ENCODE measurements around the gene MICALL2.

MICALL2 gene

DNA sequence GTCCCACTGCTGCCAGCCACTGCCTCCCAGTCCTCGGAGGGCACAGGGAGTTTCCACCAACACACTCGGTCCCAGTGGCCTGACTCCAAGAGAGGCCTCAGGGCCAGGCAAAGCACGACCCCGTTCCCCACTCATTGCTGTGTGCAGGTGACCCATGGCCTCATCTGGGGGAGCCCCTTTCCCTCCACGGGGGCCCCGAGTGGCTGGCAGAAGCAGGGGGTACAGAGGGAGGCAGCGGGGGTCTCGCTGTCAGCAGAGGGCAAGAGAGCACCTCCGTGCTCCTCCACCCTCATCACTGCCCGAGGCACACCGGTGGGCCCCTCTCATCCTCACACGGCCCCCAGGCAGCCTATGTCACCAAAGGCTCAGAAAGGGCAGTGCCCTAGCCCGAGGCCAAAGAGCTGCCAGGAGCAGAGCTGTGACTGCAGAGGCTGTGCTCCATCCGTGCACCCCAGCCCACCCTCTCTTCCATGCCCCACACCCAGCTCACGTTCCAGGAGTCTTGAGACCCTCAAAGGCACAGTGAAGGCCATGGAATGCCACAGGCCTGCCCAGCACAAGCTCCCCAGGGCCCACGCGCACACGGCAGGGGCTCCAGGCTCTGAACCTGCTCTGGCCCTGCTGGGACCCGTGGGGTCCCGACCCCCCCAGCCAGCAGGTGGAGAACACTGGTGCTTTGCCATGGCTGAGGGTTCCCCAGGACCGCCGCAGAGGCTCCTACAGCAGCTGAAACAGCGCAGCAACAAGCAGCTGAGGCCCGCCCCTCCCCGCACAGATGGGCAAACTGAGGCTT, 25.9 kb downstream of the MICALL2 start:
- H3K9me2 ChIP-seq (replicated peaks; ENCODE audit: control insufficient read depth, low read length) = no peaks in the 10 kb centered on the region
- H3F3A ChIP-seq (ENCODE audit: control insufficient read depth, insufficient read depth) = no peaks in the 10 kb centered on the region
- no peak overlapping the region for H3K4me3 ChIP-seq (ENCODE audit: low read length)
- no peaks in the 10 kb centered on the region for H3K9me3 ChIP-seq (ENCODE audit: control insufficient read depth, insufficient read depth, low read length)
- H4K20me1 ChIP-seq (ENCODE audit: control insufficient read depth, insufficient read depth, low read depth, low read length) = no peaks in the 10 kb centered on the region
- no peaks in the 10 kb centered on the region for H3K79me2 ChIP-seq (ENCODE audit: control insufficient read depth, low read length)
- H3K4me2 ChIP-seq (ENCODE audit: low read length) = no peak overlapping the region
- H3K36me3 ChIP-seq (ENCODE audit: control insufficient read depth, low read length) = no peaks in the 10 kb centered on the region
- no peaks in the 10 kb centered on the region for H3K27me3 ChIP-seq (ENCODE audit: control insufficient read depth, low read length)
- TF ChIP-seq EZH2phosphoT487 (IDR thresholded peaks at IDR 0.05; ENCODE audit: borderline replicate concordance, low read length) = no peak
- TF ChIP-seq, protein P1, sequence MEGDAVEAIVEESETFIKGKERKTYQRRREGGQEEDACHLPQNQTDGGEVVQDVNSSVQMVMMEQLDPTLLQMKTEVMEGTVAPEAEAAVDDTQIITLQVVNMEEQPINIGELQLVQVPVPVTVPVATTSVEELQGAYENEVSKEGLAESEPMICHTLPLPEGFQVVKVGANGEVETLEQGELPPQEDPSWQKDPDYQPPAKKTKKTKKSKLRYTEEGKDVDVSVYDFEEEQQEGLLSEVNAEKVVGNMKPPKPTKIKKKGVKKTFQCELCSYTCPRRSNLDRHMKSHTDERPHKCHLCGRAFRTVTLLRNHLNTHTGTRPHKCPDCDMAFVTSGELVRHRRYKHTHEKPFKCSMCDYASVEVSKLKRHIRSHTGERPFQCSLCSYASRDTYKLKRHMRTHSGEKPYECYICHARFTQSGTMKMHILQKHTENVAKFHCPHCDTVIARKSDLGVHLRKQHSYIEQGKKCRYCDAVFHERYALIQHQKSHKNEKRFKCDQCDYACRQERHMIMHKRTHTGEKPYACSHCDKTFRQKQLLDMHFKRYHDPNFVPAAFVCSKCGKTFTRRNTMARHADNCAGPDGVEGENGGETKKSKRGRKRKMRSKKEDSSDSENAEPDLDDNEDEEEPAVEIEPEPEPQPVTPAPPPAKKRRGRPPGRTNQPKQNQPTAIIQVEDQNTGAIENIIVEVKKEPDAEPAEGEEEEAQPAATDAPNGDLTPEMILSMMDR (IDR thresholded peaks at IDR 0.05; ENCODE audit: low read depth, low read length, poor library complexity, severe bottlenecking) = no peak
- H3K27ac ChIP-seq (ENCODE audit: low read depth, low read length) = no peak overlapping the region
- H3K4me1 ChIP-seq (ENCODE audit: control insufficient read depth, low read length) = no peaks in the 10 kb centered on the region

DNA sequence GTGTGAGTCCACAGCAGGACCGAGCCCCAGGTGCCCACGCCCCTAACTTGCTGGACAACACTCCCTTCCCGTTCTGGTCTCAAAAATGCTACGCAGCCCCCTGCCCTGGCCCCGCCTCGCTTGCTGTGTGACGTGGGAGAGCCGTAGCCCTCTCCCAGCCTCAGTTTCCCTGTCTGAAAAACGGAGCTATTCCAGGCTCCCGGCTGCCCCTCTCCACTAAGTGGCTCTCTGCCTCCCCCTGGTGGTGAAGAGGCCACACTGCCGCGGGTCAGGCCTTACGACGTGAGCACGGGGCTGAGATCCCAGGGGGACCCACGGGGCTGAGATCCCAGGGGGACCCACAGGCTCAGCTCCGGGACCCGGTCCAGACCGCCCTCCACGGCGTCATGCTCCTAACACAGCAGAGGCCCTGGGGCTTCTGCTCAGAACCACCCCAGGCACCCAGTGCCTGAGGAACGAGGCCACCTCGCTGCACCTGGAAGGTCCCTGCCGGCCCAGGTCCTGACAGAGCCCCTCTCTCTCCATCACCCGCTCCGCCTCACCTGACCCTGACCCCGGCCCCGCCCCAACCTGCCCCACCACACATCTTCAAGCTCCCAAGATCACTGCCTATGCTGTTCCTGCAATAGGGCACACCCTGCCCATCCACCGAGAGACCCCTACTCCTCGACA, 26.7 kb downstream of the MICALL2 start:
- Histone ChIP-seq H3K27ac (ENCODE audit: low read depth, low read length) (no peak overlapping the region), H3K27me3 (ENCODE audit: control insufficient read depth, low read length) (no peaks in the 10 kb centered on the region), H3K4me1 (ENCODE audit: control insufficient read depth, low read length) (no peaks in the 10 kb centered on the region), H3F3A (ENCODE audit: control insufficient read depth, insufficient read depth) (no peaks in the 10 kb centered on the region), H3K4me2 (ENCODE audit: low read length) (no peak overlapping the region), H3K9me3 (ENCODE audit: control insufficient read depth, insufficient read depth, low read length) (no peaks in the 10 kb centered on the region), H3K9me2 (replicated peaks; ENCODE audit: control insufficient read depth, low read length) (no peaks in the 10 kb centered on the region), H3K4me3 (ENCODE audit: low read length) (no peak overlapping the region), H3K79me2 (ENCODE audit: control insufficient read depth, low read length) (no peaks in the 10 kb centered on the region), H4K20me1 (ENCODE audit: control insufficient read depth, insufficient read depth, low read depth, low read length) (no peaks in the 10 kb centered on the region), H3K36me3 (ENCODE audit: control insufficient read depth, low read length) (no peaks in the 10 kb centered on the region)
- TF ChIP-seq EZH2phosphoT487 (IDR thresholded peaks at IDR 0.05; ENCODE audit: borderline replicate concordance, low read length) = no peak
- TF ChIP-seq, protein P1 (IDR thresholded peaks at IDR 0.05; ENCODE audit: low read depth, low read length, poor library complexity, severe bottlenecking) = peak; percentile 99

DNA sequence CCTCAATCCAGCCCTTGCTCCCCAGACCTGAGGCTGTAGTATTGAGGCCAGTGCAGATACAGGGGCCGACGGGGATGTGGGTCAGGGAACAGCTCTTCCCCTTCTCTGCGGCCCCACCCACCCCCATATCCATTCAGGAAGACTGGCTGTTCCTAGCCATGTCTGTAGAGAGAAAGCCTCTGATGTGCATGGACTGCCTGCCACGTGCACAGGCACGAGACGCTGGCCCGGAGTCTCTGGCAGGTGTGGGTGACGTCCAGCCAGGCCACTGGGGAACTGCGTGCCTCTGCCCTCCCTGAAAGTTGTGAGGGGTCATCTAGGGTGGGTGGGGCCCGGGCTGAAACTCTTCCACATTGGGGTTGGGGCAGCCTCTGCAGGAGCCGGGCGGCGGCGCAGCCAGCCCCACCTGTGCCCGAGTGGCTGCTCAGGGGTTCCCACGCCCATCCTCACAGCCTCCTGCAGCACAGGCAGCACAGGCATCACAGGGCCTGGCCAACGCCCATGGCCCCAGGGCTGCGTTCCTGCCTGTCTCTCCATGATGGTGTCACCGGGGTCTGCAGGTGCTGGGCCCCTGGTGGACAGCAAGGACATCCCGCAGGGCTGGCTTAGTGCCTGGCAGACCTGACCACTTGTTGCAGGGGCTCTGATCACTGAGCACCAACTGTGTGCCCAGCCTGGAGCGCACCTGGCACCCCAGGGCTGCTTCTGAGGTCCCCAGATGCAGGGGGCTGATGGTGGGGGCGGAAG, 27.5 kb downstream of the MICALL2 start:
- no peaks in the 10 kb centered on the region for H3K4me1 ChIP-seq (ENCODE audit: control insufficient read depth, low read length)
- H4K20me1 ChIP-seq (ENCODE audit: control insufficient read depth, insufficient read depth, low read depth, low read length) = no peaks in the 10 kb centered on the region
- H3K9me2 ChIP-seq (replicated peaks; ENCODE audit: control insufficient read depth, low read length) = no peaks in the 10 kb centered on the region
- no peaks in the 10 kb centered on the region for H3K27me3 ChIP-seq (ENCODE audit: control insufficient read depth, low read length)
- H3F3A ChIP-seq (ENCODE audit: control insufficient read depth, insufficient read depth) = no peaks in the 10 kb centered on the region
- no peak overlapping the region for H3K27ac ChIP-seq (ENCODE audit: low read depth, low read length)
- H3K79me2 ChIP-seq (ENCODE audit: control insufficient read depth, low read length) = no peaks in the 10 kb centered on the region
- H3K9me3 ChIP-seq (ENCODE audit: control insufficient read depth, insufficient read depth, low read length) = no peaks in the 10 kb centered on the region
- H3K4me2 ChIP-seq (ENCODE audit: low read length) = no peak overlapping the region
- TF ChIP-seq EZH2phosphoT487 (IDR thresholded peaks at IDR 0.05; ENCODE audit: borderline replicate concordance, low read length) = no peak
- TF ChIP-seq, protein P1 (IDR thresholded peaks at IDR 0.05; ENCODE audit: low read depth, low read length, poor library complexity, severe bottlenecking) = no peak
- no peak overlapping the region for H3K4me3 ChIP-seq (ENCODE audit: low read length)
- no peaks in the 10 kb centered on the region for H3K36me3 ChIP-seq (ENCODE audit: control insufficient read depth, low read length)
